ENCODE data around the gene SPCS3.

DNA sequence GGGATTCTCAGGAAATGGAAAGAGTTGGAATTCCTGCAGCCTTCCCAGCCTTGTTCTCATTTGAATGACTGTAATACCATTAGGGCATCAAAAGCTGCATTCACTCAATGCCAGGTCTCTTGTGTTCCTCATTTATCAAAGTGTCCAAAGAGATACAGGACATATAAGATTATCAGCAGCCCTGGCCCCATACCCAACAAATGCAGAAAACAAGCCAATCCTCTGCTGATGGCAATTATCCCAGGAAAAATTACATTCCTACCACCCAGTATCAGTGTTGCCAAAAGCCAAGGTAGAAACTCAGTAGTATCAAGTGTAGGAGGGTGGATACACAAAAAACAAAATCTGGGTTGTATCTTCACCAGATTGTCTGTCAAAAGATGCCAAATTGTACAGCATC is 32.2 kb upstream of the SPCS3 start:
- TF ChIP-seq, protein P1, sequence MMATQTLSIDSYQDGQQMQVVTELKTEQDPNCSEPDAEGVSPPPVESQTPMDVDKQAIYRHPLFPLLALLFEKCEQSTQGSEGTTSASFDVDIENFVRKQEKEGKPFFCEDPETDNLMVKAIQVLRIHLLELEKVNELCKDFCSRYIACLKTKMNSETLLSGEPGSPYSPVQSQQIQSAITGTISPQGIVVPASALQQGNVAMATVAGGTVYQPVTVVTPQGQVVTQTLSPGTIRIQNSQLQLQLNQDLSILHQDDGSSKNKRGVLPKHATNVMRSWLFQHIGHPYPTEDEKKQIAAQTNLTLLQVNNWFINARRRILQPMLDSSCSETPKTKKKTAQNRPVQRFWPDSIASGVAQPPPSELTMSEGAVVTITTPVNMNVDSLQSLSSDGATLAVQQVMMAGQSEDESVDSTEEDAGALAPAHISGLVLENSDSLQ (IDR thresholded peaks at IDR 0.05), result no peak
- TF ChIP-seq FOXM1 (IDR thresholded peaks at IDR 0.05; ENCODE audit: borderline replicate concordance) (no peak), ZNF384 (IDR thresholded peaks at IDR 0.05) (no peak), ARNT (IDR thresholded peaks at IDR 0.05) (no peak)

Data from HEK293T (cell line).